IMR-90 (cell line): Measurements from ENCODE around the gene ACSBG1. TPM values are rescaled to one million over a fixed set of nuclear protein-coding genes. Genes with fewer than 3 reads are reported as not detected.

Source experiments
- ATAC-seq: fragments of 200-7000 bp; cut with Tn5 transposase; 2 replicates; pipeline ENCODE4 v1.9.1; 2020; ENCODE audit warnings: low read depth, mild to moderate bottlenecking, moderate library complexity
- BruUV-seq: library from RNA; stranded (reverse); fragments of 400-500 nt; replicated peaks from 2 replicates; lab custom pipeline; 2021; lab: Mats Ljungman, UMichigan
- CTCF ChIA-PET: fragments of 300-600 bp; formaldehyde crosslinking; extraction: SDS; loops from one replicate; lab custom pipeline; 2021; ENCODE audit warnings: antibody characterized with exemption; lab: Yijun Ruan, JAX
- POLR2A ChIA-PET: fragments of 300-600 bp; sonication (Branson Sonifier 250); formaldehyde crosslinking; loops from one replicate; lab custom pipeline; 2022; ENCODE audit warnings: antibody characterized with exemption; ENCODE audit not compliant: unreplicated experiment; lab: Charles Lee
- DNase-seq: peaks from one replicate; pipeline ENCODE4 v3.0.0; 2013
- H2AFZ ChIP-seq: replicated peaks from 2 replicates; pipeline ENCODE3; 2013; ENCODE audit warnings: low read length, mild to moderate bottlenecking; ENCODE audit not compliant: poor library complexity
- H2AK5ac ChIP-seq: 2 replicates; pipeline ENCODE4 v1.6.1; 2013; ENCODE audit warnings: low read depth, low read length, inconsistent platforms
- H2AK9ac ChIP-seq: replicated peaks from 2 replicates; pipeline ENCODE3; 2013; ENCODE audit warnings: mild to moderate bottlenecking, low read depth, low read length, moderate library complexity; ENCODE audit not compliant: poor library complexity
- H2BK120ac ChIP-seq: 2 replicates; pipeline ENCODE4 v1.6.1; 2013; ENCODE audit warnings: low read depth, low read length, inconsistent platforms
- H2BK15ac ChIP-seq: 3 replicates; pipeline ENCODE4 v1.6.1; 2013; ENCODE audit warnings: low read depth, low read length, inconsistent platforms
- H2BK20ac ChIP-seq: 2 replicates; pipeline ENCODE4 v1.6.1; 2013; ENCODE audit warnings: low read depth, mild to moderate bottlenecking, inconsistent platforms, low read length, moderate library complexity
- H2BK5ac ChIP-seq: 2 replicates; pipeline ENCODE4 v1.6.1; 2013; ENCODE audit warnings: mild to moderate bottlenecking, low read depth, low read length, inconsistent platforms; ENCODE audit not compliant: poor library complexity, severe bottlenecking
- H3K14ac ChIP-seq: replicated peaks from 2 replicates; pipeline ENCODE4 v1.6.1; 2013; ENCODE audit warnings: low read depth, low read length, inconsistent platforms
- H3K18ac ChIP-seq: 2 replicates; pipeline ENCODE4 v1.6.1; 2013; ENCODE audit warnings: low read depth, low read length, control low read depth
- H3K23ac ChIP-seq: 2 replicates; pipeline ENCODE4 v1.6.1; 2013; ENCODE audit warnings: low read depth, low read length, inconsistent platforms
- H3K27ac ChIP-seq: 2 replicates; pipeline ENCODE4 v1.5.1; 2013; ENCODE audit warnings: mild to moderate bottlenecking, control low read depth, low read length; ENCODE audit not compliant: insufficient read depth
- H3K27me3 ChIP-seq: 2 replicates; pipeline ENCODE4 v1.6.1; 2013; ENCODE audit warnings: low read length; ENCODE audit not compliant: control insufficient read depth, insufficient read depth
- H3K36me3 ChIP-seq: 2 replicates; pipeline ENCODE4 v1.6.1; 2013; ENCODE audit warnings: low read length, mixed read lengths; ENCODE audit not compliant: control insufficient read depth, insufficient read depth
- H3K4ac ChIP-seq: 2 replicates; pipeline ENCODE4 v1.6.1; 2013; ENCODE audit warnings: low read depth, low read length, inconsistent platforms
- H3K4me1 ChIP-seq: 2 replicates; pipeline ENCODE4 v1.6.1; 2013; ENCODE audit warnings: low read length, mixed read lengths; ENCODE audit not compliant: control insufficient read depth, insufficient read depth
- H3K4me2 ChIP-seq: 2 replicates; pipeline ENCODE4 v1.6.1; 2013; ENCODE audit warnings: low read depth, mild to moderate bottlenecking, control low read depth, low read length, moderate library complexity
- H3K4me3 ChIP-seq: 2 replicates; pipeline ENCODE4 v1.5.1; 2013; ENCODE audit warnings: low read depth, mild to moderate bottlenecking, control low read depth, low read length, moderate library complexity; ENCODE audit not compliant: insufficient read depth
- H3K56ac ChIP-seq: 2 replicates; pipeline ENCODE4 v1.6.1; 2013; ENCODE audit warnings: low read length, inconsistent platforms; ENCODE audit not compliant: insufficient read depth; ENCODE audit errors: extremely low read depth
- H3K79me1 ChIP-seq, 2 experiments: 2 replicates each; pipeline ENCODE4 v1.6.1; 2013; ENCODE audit warnings: low read length in 2 of 2, inconsistent platforms in 1 of 2, low read depth in 1 of 2
- H3K9ac ChIP-seq: 2 replicates; pipeline ENCODE4 v1.6.1; 2013; ENCODE audit warnings: low read depth, low read length, control low read depth
- H3K9me1 ChIP-seq: 2 replicates; pipeline ENCODE4 v1.6.1; 2013; ENCODE audit warnings: low read length, inconsistent platforms; ENCODE audit not compliant: insufficient read depth
- H3K9me3 ChIP-seq: 2 replicates; pipeline ENCODE4 v1.6.1; 2013; ENCODE audit warnings: low read length; ENCODE audit not compliant: control insufficient read depth, insufficient read depth
- H4K20me1 ChIP-seq: 2 replicates; pipeline ENCODE4 v1.6.1; 2013; ENCODE audit warnings: low read length, inconsistent platforms; ENCODE audit not compliant: insufficient read depth
- H4K5ac ChIP-seq: 2 replicates; pipeline ENCODE4 v1.6.1; 2013; ENCODE audit warnings: mild to moderate bottlenecking, low read depth, low read length, control low read depth
- H4K8ac ChIP-seq, 2 experiments: 2 replicates each; pipeline ENCODE4 v1.6.1; 2013; ENCODE audit warnings: low read depth in 2 of 2, low read length in 2 of 2, control low read depth in 1 of 2, inconsistent platforms in 1 of 2
- H4K91ac ChIP-seq: 2 replicates; pipeline ENCODE4 v1.6.1; 2013; ENCODE audit warnings: low read depth, low read length, inconsistent platforms; ENCODE audit not compliant: insufficient read depth
- CHD1 ChIP-seq: IDR thresholded peaks from 2 replicates; pipeline ENCODE4 v1.6.1; 2012; ENCODE audit warnings: low read depth, low read length, improper control_type of control experiment
- MXI1 ChIP-seq: IDR thresholded peaks from 2 replicates; pipeline ENCODE4 v1.6.1; 2012; ENCODE audit warnings: low read depth, mild to moderate bottlenecking, low read length, moderate library complexity, borderline replicate concordance
- RAD21 ChIP-seq: IDR thresholded peaks from 2 replicates; pipeline ENCODE4 v1.6.1; 2012; ENCODE audit warnings: low read length, improper control_type of control experiment
- WGBS, 2 experiments: methylation state at CpG; one replicate each; pipeline versions ENCODE4 v1.1.5 to v1.1.7; 2013; ENCODE audit warnings: missing lambda C conversion rate in 2 of 2; ENCODE audit not compliant: insufficient read length in 1 of 2; ENCODE audit errors: extremely low coverage in 2 of 2; 5-methylcytosine and 5-hydroxymethylcytosine counted together
- dilution Hi-C: fragments of 300-500 bp; cut with HindIII; formaldehyde crosslinking; loops from one replicate; pipeline ENCODE4 v1.14.3; 2018; ENCODE audit warnings: low sequenced_read_pairs; ENCODE audit not compliant: unreplicated experiment
- in situ Hi-C: fragments of 300-500 bp; cut with MboI; formaldehyde crosslinking; loops from 3 replicates; pipeline ENCODE4 v1.14.3; 2019; ENCODE audit warnings: low sequenced_read_pairs, inconsistent platforms, mixed read lengths
- intact Hi-C: fragments of 100-400 bp; cut with micrococcal nuclease; formaldehyde crosslinking; loops from 2 replicates; pipeline ENCODE4 v1.10.0; 2022
- polyA plus RNA-seq, 3 experiments: library from polyadenylated mRNA; depleted of rRNA; stranded (reverse); fragments of >200 nt; gene quantifications; 2 replicates each; pipeline ENCODE4 v1.2.3, GENCODE V29; 2012; ENCODE audit warnings: low replicate concordance in 1 of 3
- total RNA-seq: library from RNA; depleted of rRNA; stranded (reverse); fragments of >200 nt; gene quantifications from 2 replicates; pipeline ENCODE4 v1.2.3, GENCODE V29; 2012

Gene ACSBG1
- total and polyA plus RNA-seq, 2 of the 4 experiments (the other 2 are of a cell fraction), result 0.02 TPM; not detected in 1

DNA sequence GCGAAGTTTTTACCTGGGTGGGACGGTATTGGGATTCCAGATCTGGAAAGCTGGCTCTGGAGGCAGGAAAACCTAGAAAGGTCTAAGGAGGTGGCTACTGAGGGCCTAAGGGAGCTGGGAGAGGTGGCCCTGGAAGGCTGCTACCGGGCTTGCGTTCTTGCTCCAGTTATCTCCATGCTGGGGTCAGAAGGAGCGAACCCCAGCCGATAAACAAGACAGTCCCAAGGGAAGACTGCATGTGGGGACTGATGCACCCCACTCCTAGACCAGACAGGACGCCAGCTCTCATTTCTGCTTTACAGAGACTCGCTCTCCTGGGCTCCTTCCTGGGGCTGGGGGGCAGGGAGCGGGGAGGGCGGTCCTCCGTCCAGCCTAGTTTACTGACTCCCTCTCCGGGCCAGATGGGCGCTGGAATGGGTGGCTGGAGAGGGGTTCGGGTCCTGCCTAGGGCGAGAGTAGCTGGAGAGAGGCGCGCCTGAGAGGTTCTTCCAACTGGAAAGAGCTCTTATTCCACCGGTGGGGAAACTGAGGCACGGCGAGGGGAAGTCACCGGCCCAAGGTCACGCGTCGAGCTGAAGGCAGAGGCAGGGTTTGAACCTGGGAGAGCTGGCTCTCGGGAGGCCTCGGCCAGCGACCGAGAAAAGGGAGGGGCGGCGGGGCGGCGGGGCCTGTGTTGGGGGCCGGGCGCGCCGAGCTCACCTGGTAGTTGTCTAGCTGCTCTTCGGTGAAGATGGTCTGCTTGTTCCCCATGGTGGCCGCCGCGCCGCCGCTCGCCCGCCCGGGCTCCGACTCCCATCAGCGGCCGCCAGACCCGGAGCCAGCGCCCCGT, 103.7 kb downstream of the ACSBG1 start:
- H2AFZ ChIP-seq, result peak overlapping the region; percentile 96
- no TSS peak for BruUV-seq
- no peak overlapping the region for H4K8ac ChIP-seq
- H3K9me1 ChIP-seq, result peaks cover 3% of the 10 kb centered on the region
- H3K56ac ChIP-seq, result no peak overlapping the region
- no peak overlapping the region for H2AK9ac ChIP-seq
- H3K27ac ChIP-seq, result no peak overlapping the region
- ATAC-seq (peak; percentile 46), DNase-seq (no peak)
- POLR2A ChIA-PET, result no interaction called here
- TF ChIP-seq MXI1 (no peak), CHD1 (no peak), RAD21 (no peak)
- peaks cover 4% of the 10 kb centered on the region for H3K4me1 ChIP-seq
- intact Hi-C loops (loop anchor here (5.0 kb wide), 1 partner anchor 112 kb away; no protein-coding TSS in a partner anchor), in situ Hi-C loops (no loop called here), dilution Hi-C loops (no loop called here)
- no peak overlapping the region for H2BK120ac ChIP-seq
- H3K18ac ChIP-seq, result no peak overlapping the region
- no peak overlapping the region for H3K4me2 ChIP-seq
- H3K23ac ChIP-seq, result no peak overlapping the region
- no peaks in the 10 kb centered on the region for H3K9me3 ChIP-seq
- no peaks in the 10 kb centered on the region for H3K79me1 ChIP-seq
- CTCF ChIA-PET, result interaction anchor here (0.5 to 1.8 kb wide), 4 partner anchors 9 to 110 kb away, joined by 3 to 4 read pairs (median 3); no protein-coding TSS in a partner anchor
- no peak overlapping the region for H4K5ac ChIP-seq
- H2BK5ac ChIP-seq, result no peak overlapping the region
- H4K20me1 ChIP-seq, result 0 out of 2 replicates have a peak, but pooled peaks cover 6% of the 10 kb centered on the region
- H2AK5ac ChIP-seq, result no peak overlapping the region
- H2BK20ac ChIP-seq, result no peak overlapping the region
- H3K27me3 ChIP-seq, result no peaks in the 10 kb centered on the region; the same call in 1 of the 2 replicates
- WGBS, 2 experiments, result 18% methylated on average over 31 of the region's 51 CpGs; no CpG with 5 or more reads in 1 of the 2 experiments
- H3K4ac ChIP-seq, result no peak overlapping the region
- no peak overlapping the region for H2BK15ac ChIP-seq
- H3K9ac ChIP-seq, result no peak overlapping the region
- peak overlapping the region; percentile 63 for H3K4me3 ChIP-seq
- no peak overlapping the region for H4K91ac ChIP-seq
- H3K14ac ChIP-seq, result no peak overlapping the region
- no peaks in the 10 kb centered on the region for H3K36me3 ChIP-seq
